ENCODE data around the gene ANO9. TPM values are rescaled to one million over a fixed set of nuclear protein-coding genes. Genes with fewer than 3 reads are reported as not detected.
"Not testable (repeated sequence)": the region's sequence is repeated elsewhere in the genome, so short reads cannot be mapped to it uniquely, and the experiment has no call there.

Gene ANO9
- total and polyA plus RNA-seq, 9 donors: 0.12 to 11.4 (median 0.77) TPM

DNA sequence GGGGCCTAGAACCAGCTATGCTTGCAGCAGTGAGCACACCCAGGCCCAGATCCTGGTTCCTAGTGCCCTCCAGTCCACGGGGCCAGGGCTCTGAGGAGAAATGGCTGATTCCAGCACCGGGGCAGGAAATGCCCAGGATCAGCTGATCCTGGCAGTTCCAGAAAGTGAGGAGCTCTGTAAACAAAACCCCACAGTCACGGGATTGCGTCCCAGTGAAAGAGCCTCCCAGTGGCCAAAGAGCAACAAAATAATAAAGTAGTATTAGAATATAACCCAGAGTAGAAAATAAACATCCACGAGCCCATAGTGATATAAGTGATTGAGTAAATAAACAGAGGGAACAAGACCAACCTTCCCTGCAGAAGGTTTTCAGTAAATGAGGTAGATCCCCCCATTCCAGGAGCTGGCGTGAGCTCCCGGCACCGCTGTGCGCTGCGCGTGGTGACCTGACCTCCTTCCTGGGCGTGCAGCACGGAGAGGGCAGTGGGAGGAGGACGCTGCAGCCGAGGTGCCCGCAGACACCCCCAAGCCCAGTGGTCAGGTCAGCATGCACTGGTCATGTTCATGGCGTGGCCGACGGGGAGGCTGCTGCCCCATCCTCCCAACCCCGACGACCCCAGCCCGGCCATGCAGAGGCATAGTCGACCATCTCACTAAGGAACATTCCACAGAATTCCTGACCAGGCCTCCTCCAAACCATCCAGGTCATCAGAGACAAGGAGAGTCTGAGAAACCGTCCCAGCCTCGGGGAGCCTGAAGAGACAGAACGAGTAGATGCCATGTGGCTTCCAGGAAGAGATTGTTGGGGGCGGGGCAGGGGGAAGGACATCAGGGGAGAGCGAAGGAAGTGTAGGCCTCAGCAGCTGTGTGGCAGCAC is 28.1 kb upstream of the ANO9 start:
- H3K27ac ChIP-seq: peak overlapping the region; percentile 71
- H3K4me3 ChIP-seq: peak overlapping the region; percentile 2
- DNase-seq: peak; percentile 70 to 80 (median 77)
- H3K27me3 ChIP-seq: no peaks in the 10 kb centered on the region
- 15 to 30% (median 17%) methylated on average over 28 of the region's 28 CpGs for WGBS, 3 donors
- intact Hi-C loops (cut with DNase I): no loop called here
- no peaks in the 10 kb centered on the region for H3K36me3 ChIP-seq
- peaks cover 15% of the 10 kb centered on the region for H3K4me1 ChIP-seq (ENCODE audit: insufficient read depth)
- H3K9me3 ChIP-seq: no peaks in the 10 kb centered on the region
- TF ChIP-seq EP300 (IDR thresholded peaks at IDR 0.05): no peak
- TF ChIP-seq POLR2A (IDR thresholded peaks at IDR 0.05): peak; percentile 34
- peak in 1 of 3 donors; percentile 42 for TF ChIP-seq CTCF (IDR thresholded peaks at IDR 0.05)

GRCh38 chr11:469026-469683 is 27.3 kb upstream of the ANO9 start:
- Histone ChIP-seq H3K4me3 (peak overlapping the region; percentile 2), H3K4me1 (ENCODE audit: insufficient read depth) (peaks cover 15% of the 10 kb centered on the region), H3K27ac (peak overlapping the region; percentile 69 to 71)
- H3K9me3 ChIP-seq; H3K36me3 ChIP-seq; DNase-seq; H3K27me3 ChIP-seq; intact Hi-C loops (cut with DNase I): not testable (repeated sequence)
- 4 to 17% (median 5%) methylated on average over 17 to 19 of the region's 19 CpGs for WGBS, 3 donors

DNA sequence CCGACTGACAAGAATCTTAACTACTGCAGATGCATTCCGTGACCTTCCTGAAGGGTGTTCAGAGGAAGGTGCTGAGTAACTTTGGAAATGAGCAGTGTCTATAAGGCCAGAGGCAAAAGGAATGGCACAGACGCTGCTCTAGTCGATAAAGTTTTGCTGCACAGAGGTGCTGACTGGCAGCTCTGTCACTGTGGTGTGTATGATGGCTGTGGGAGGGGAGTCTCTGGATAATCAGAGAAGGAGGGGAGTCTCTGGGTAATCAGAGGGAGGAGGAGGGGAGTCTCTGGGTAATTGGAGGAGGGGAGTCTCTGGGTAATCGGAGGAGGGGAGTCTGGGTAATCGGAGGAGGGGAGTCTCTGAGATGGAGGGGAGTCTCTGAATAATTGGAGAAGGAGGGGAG is 26.7 kb upstream of the ANO9 start:
- Histone ChIP-seq H3K4me1 (ENCODE audit: insufficient read depth) (peaks cover 15% of the 10 kb centered on the region), H3K27ac (peak overlapping the region; percentile 39 to 69), H3K9me3 (no peaks in the 10 kb centered on the region), H3K36me3 (no peaks in the 10 kb centered on the region), H3K4me3 (no peak overlapping the region), H3K27me3 (no peaks in the 10 kb centered on the region)
- DNase-seq: no peak
- 29 to 50% (median 35%) methylated on average over 6 of the region's 6 CpGs for WGBS, 3 donors
- TF ChIP-seq CTCF (IDR thresholded peaks at IDR 0.05) (no peak), POLR2A (IDR thresholded peaks at IDR 0.05) (no peak), EP300 (IDR thresholded peaks at IDR 0.05) (no peak)
- intact Hi-C loops (cut with DNase I): no loop called here

GRCh38 chr11:468036-468435 is 26.2 kb upstream of the ANO9 start:
- Histone ChIP-seq H3K36me3 (no peaks in the 10 kb centered on the region), H3K27ac (peak overlapping the region in 1 of 2 donors; percentile 39), H3K4me3 (no peak overlapping the region), H3K27me3 (no peaks in the 10 kb centered on the region), H3K4me1 (ENCODE audit: insufficient read depth) (peaks cover 15% of the 10 kb centered on the region), H3K9me3 (no peaks in the 10 kb centered on the region)
- DNase-seq: no peak
- intact Hi-C loops (cut with DNase I): no loop called here
- WGBS, 3 donors: 31 to 42% (median 39%) methylated on average over 12 of the region's 12 CpGs
- TF ChIP-seq EP300 (IDR thresholded peaks at IDR 0.05): no peak

GRCh38 chr11:465896-466530 is 24.2 kb upstream of the ANO9 start:
- peaks cover 15% of the 10 kb centered on the region for H3K4me1 ChIP-seq (ENCODE audit: insufficient read depth)
- DNase-seq: no peak
- no peak overlapping the region for H3K4me3 ChIP-seq
- no peaks in the 10 kb centered on the region for H3K9me3 ChIP-seq
- H3K27ac ChIP-seq: no peak overlapping the region
- H3K36me3 ChIP-seq: no peaks in the 10 kb centered on the region
- 85 to 88% (median 85%) methylated on average over 9 of the region's 9 CpGs for WGBS, 3 donors
- intact Hi-C loops (cut with DNase I): no loop called here
- no peaks in the 10 kb centered on the region for H3K27me3 ChIP-seq
- TF ChIP-seq CTCF (IDR thresholded peaks at IDR 0.05) (no peak), EP300 (IDR thresholded peaks at IDR 0.05) (no peak), POLR2A (IDR thresholded peaks at IDR 0.05) (no peak)
